Cardiac fibroblast (primary cell): Measurements from ENCODE around the gene KRTAP25-1.
A peak's percentile ranks its signal among the peaks of the same experiment; 100 is the strongest.

Experiments
- DNase-seq, 2 donors: peaks; one replicate each; pipeline versions ENCODE4 v3.0.0 to v3.0.0-alpha.2; 2010; ENCODE audit warnings: low read depth in 2 of 2
- H3K4me3 ChIP-seq, 2 donors: replicated peaks in 1 of 2; 1 replicate in 1 of 2; 2 replicates in 1 of 2; pipeline ENCODE4 v1.5.1; 2011; ENCODE audit warnings: low read depth in 2 of 2, low read length in 2 of 2, mild to moderate bottlenecking in 2 of 2, moderate library complexity in 1 of 2
- CTCF ChIP-seq: IDR thresholded peaks from one replicate; pipeline ENCODE4 v1.5.1; 2011; ENCODE audit warnings: low read depth, mild to moderate bottlenecking, low read length, inconsistent platforms

Gene KRTAP25-1

GRCh38 chr21:30282850-30283249 lies 6.5 kb downstream of the KRTAP25-1 start, which contains the start of gene KRTAP24-1:
KRTAP24-1 (minus strand) TSS chr21:30282950; CDS start chr21:30282932, 18 bp downstream.
- TF ChIP-seq CTCF, result no peak
- H3K4me3 ChIP-seq, result no peak within 1 kb of the TSS
- no peak for DNase-seq

- no peak overlapping the region for H3K4me3 ChIP-seq
- no peak for DNase-seq
- no peak for TF ChIP-seq CTCF
Observed at GRCh38 chr21:30271611-30272010, 17.7 kb downstream of the KRTAP25-1 start.

DNA sequence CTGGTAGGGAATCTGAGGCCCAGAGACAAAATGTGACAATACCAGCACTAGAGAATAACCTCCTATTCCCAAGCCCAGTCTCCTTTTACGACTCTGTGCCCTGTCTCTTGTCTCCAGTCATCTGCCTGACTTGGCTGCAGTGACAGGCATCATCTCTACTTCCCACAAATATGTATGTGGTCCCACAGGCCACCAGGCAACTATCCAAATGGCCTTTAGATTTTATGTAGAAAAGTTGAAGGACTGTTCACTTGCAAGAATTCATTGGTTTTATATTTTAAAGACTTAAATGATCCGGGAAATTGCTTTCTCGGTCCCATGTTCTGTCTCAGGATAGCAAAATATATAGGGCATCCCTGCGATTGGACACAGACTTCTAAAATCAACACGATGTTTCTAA lies 18.2 kb downstream of the KRTAP25-1 start:
- TF ChIP-seq CTCF, result no peak

DNA sequence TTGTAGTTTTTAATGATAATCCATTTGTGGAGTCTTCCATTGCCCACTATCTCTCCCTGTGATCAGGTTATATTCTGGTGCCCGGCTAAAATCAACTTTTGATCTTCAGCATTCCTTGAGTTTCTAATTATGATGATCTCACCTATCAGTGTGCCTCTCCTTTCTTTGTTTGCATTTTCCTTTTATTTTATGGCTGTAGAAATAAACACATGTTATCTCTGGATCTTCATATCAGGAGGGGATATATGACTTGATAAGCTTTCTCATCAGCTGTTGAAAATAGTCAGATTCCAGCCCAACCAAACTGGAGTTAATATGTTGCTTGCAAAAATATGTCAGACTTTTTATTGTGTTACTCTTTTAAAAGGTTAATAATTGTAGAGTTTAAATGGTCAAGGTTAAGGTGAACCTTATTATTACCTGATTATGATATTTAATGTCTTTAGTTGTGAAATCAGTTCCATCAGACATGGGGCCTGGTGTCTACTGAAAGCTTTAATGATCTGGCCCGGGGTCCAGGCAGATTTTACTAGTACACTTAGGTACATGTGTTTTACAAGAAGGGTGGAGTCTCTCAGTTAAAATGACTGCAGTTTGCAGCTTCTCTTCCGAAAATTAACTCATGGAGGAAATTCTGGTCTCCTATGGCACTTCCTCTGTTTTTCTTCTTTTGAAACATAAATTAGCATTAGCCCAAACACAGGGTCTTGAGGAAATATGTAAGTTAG lies 19.3 kb downstream of the KRTAP25-1 start:
- DNase-seq, result no peak
- H3K4me3 ChIP-seq, result no peak overlapping the region
- TF ChIP-seq CTCF, result no peak

More for the DNA sequence above, 18.2 kb downstream of the KRTAP25-1 start:
- DNase-seq, result no peak
- no peak overlapping the region for H3K4me3 ChIP-seq

DNA sequence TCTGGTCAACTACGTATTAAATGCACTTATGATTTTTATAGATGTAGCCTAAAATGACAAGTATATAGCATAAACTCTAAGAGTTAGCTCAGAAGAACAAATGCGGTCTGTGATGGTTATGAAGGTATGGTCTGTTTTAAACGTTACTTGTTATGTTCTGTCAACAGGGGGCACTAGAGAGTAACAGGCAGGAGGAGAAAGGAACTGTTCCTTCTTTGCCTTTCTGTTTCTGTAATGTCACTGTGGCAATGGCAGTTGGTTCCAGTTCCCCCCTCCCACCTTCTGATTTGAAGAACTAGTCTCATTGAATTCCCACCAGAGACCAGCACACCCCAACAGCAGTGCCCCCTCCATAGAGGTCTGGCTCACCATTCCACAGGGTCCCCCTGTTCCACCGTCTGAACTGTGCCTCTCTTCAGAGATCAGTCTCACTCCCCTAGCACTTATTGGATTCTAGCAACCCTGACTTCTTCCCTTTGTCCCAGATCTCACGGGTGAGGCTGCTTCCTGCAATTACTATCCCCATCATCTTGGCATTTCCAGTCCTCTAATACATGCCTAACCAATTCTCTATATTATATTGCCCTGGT lies 20.6 kb downstream of the KRTAP25-1 start:
- H3K4me3 ChIP-seq, result no peak overlapping the region
- no peak for TF ChIP-seq CTCF
- DNase-seq, result peak in 1 of 2 donors; percentile 0

- peak; percentile 75 to 76 for DNase-seq
- TF ChIP-seq CTCF, result peak; percentile 44
- H3K4me3 ChIP-seq, result no peak overlapping the region
Observed at GRCh38 chr21:30257773-30258172, 31.5 kb downstream of the KRTAP25-1 start.
